Upper lobe of right lung (tissue), 1 donor: ENCODE results near the gene SGSM1. TPM values are rescaled to one million over a fixed set of nuclear protein-coding genes. Genes with fewer than 3 reads are reported as not detected.

Source experiments
- ATAC-seq: fragments of 200-7000 bp; cut with Tn5 transposase; one replicate; pipeline ENCODE4 v1.9.1; 2020; ENCODE audit warnings: mild to moderate bottlenecking, moderate library complexity
- DNase-seq: peaks from one replicate; pipeline ENCODE4 v3.0.0-alpha.2; 2020
- H3K27ac ChIP-seq: fragments of 200-600 bp; one replicate; pipeline ENCODE4 v1.8.0; 2022
- H3K27me3 ChIP-seq: fragments of 200-600 bp; one replicate; pipeline ENCODE4 v1.8.0; 2022; ENCODE audit warnings: mild to moderate bottlenecking
- H3K36me3 ChIP-seq: fragments of 200-600 bp; one replicate; pipeline ENCODE4 v1.8.0; 2022
- H3K4me1 ChIP-seq: fragments of 200-600 bp; one replicate; pipeline ENCODE4 v1.8.0; 2022
- H3K4me3 ChIP-seq: fragments of 200-600 bp; one replicate; pipeline ENCODE4 v1.8.0; 2022; ENCODE audit warnings: mild to moderate bottlenecking
- H3K9me3 ChIP-seq: fragments of 200-600 bp; one replicate; pipeline ENCODE4 v1.8.0; 2022
- CTCF ChIP-seq: fragments of 200-600 bp; IDR thresholded peaks from one replicate; pipeline ENCODE4 v1.8.0; 2022; ENCODE audit warnings: antibody characterized with exemption
- intact Hi-C: fragments of 100-400 bp; cut with DNase I; formaldehyde crosslinking; loops from one replicate; pipeline ENCODE4 v1.11.0; 2022
- total RNA-seq: library from RNA; stranded (reverse); fragmentation: NEBNext Ultra II Directional; extraction: Animal tissue kit (Norgen Biotek cat#: 25700); gene quantifications from one replicate; pipeline ENCODE4 v1.2.1, GENCODE V29; 2021
- donor health status: DM: no; HTN: yes; CAD: no; lungs with severe emphysema.

Gene SGSM1
- total RNA-seq, 1 donor from 2014 or later, result 3.8 TPM

GRCh38 chr22:24945430-24945829, 139.4 kb downstream of the SGSM1 start:
- H3K9me3 ChIP-seq, result no peaks in the 10 kb centered on the region
- no peak for DNase-seq
- H3K4me1 ChIP-seq, result no peaks in the 10 kb centered on the region
- no peak overlapping the region for H3K4me3 ChIP-seq
- H3K27me3 ChIP-seq, result no peaks in the 10 kb centered on the region
- H3K36me3 ChIP-seq, result no peaks in the 10 kb centered on the region
- no peak for TF ChIP-seq CTCF
- no peak overlapping the region for H3K27ac ChIP-seq
- ATAC-seq, result no peak
- intact Hi-C loops, result no loop called here

- ATAC-seq (no peak), DNase-seq (no peak)
- no peak overlapping the region for H3K4me3 ChIP-seq
- no peak overlapping the region for H3K27ac ChIP-seq
- no peaks in the 10 kb centered on the region for H3K4me1 ChIP-seq
- intact Hi-C loops, result no loop called here
- H3K36me3 ChIP-seq, result no peaks in the 10 kb centered on the region
- TF ChIP-seq CTCF, result no peak
- H3K9me3 ChIP-seq, result no peaks in the 10 kb centered on the region
- no peaks in the 10 kb centered on the region for H3K27me3 ChIP-seq
Observed at GRCh38 chr22:24947383-24947782, 141.4 kb downstream of the SGSM1 start.

- Histone ChIP-seq H3K36me3 (no peaks in the 10 kb centered on the region), H3K27ac (no peak overlapping the region), H3K4me1 (no peaks in the 10 kb centered on the region), H3K4me3 (no peak overlapping the region), H3K27me3 (no peaks in the 10 kb centered on the region), H3K9me3 (no peaks in the 10 kb centered on the region)
- intact Hi-C loops, result no loop called here
- ATAC-seq, result no peak
- DNase-seq, result no peak
- TF ChIP-seq CTCF, result no peak
Observed at GRCh38 chr22:24947881-24948280, 141.9 kb downstream of the SGSM1 start.

GRCh38 chr22:24948356-24949202, 142.6 kb downstream of the SGSM1 start:
- ATAC-seq (no peak), DNase-seq (no peak)
- Histone ChIP-seq H3K27ac (no peak overlapping the region), H3K4me1 (no peaks in the 10 kb centered on the region), H3K36me3 (no peaks in the 10 kb centered on the region), H3K4me3 (no peak overlapping the region), H3K27me3 (no peaks in the 10 kb centered on the region), H3K9me3 (no peaks in the 10 kb centered on the region)
- TF ChIP-seq CTCF, result no peak
- intact Hi-C loops, result no loop called here

GRCh38 chr22:24950272-24950902, 144.4 kb downstream of the SGSM1 start:
- H3K9me3 ChIP-seq, result no peaks in the 10 kb centered on the region
- ATAC-seq (no peak), DNase-seq (no peak)
- no peak overlapping the region for H3K27ac ChIP-seq
- TF ChIP-seq CTCF, result no peak
- H3K4me3 ChIP-seq, result no peak overlapping the region
- intact Hi-C loops, result loop anchor here (5.0 kb wide), 1 partner anchor 97 kb away; no protein-coding TSS in a partner anchor
- no peaks in the 10 kb centered on the region for H3K36me3 ChIP-seq
- peaks cover 7% of the 10 kb centered on the region for H3K4me1 ChIP-seq
- H3K27me3 ChIP-seq, result no peaks in the 10 kb centered on the region
